K562 (cell line): Measurements from ENCODE around the gene CERS5. TPM values are rescaled to one million over a fixed set of nuclear protein-coding genes. Genes with fewer than 3 reads are reported as not detected.

Source experiments
- AFF1 ChIP-seq, 2 experiments: fragments of 450-650 bp; IDR thresholded peaks; 2 replicates each; pipeline ENCODE4 v1.6.1; 2018; ENCODE audit warnings: mild to moderate bottlenecking in 2 of 2, low read depth in 1 of 2; ENCODE audit not compliant: partially characterized antibody in 2 of 2
- CXXC5 ChIP-seq: fragments of 250-450 bp; sonication (Bioruptor Pico); IDR thresholded peaks from 2 replicates; pipeline ENCODE4 v1.8.0; 2022; ENCODE audit warnings: inconsistent platforms, mild to moderate bottlenecking, moderate library complexity
- ETV5 ChIP-seq: sonication (generic); formaldehyde crosslinking; IDR thresholded peaks from 2 replicates; pipeline ENCODE4 v1.4.0; 2020; ENCODE audit warnings: low read depth, mild to moderate bottlenecking, missing genetic modification reagents
- GABPB1 ChIP-seq: sonication (generic); formaldehyde crosslinking; IDR thresholded peaks from 2 replicates; pipeline ENCODE4 v1.8.0; 2022; ENCODE audit warnings: mild to moderate bottlenecking, missing genetic modification reagents
- HIVEP1 ChIP-seq: fragments of 250-450 bp; sonication (Bioruptor Pico); IDR thresholded peaks from 2 replicates; pipeline ENCODE4 v1.4.0; 2020; ENCODE audit warnings: mild to moderate bottlenecking
- HMGN3 ChIP-seq: IDR thresholded peaks from 2 replicates; pipeline ENCODE4 v1.6.1; 2011; ENCODE audit warnings: borderline replicate concordance, low read depth, mild to moderate bottlenecking, mixed read lengths, low read length; ENCODE audit not compliant: insufficient read length; ENCODE audit errors: extremely low read depth
- HNRNPH1 ChIP-seq: fragments of 200-400 bp; formaldehyde crosslinking; optimal IDR thresholded peaks from 2 replicates; pipeline ENCODE3; 2017; ENCODE audit warnings: low read depth, mild to moderate bottlenecking, low read length, moderate library complexity
- KHSRP ChIP-seq: fragments of 450-650 bp; IDR thresholded peaks from 2 replicates; pipeline ENCODE4 v1.6.1; 2017
- MAX ChIP-seq: sonication (generic); formaldehyde crosslinking; IDR thresholded peaks from 2 replicates; pipeline ENCODE4 v1.9.0; 2022; ENCODE audit warnings: mild to moderate bottlenecking, missing genetic modification reagents
- NR4A1 ChIP-seq, 2 experiments: fragments of 250-450 bp in 1 of 2; fragments of 450-650 bp in 1 of 2; sonication (Bioruptor Pico) in 1 of 2; IDR thresholded peaks; 2 replicates each; pipeline versions ENCODE4 v1.4.0 to v1.6.1; 2016 to 2020; ENCODE audit warnings: mild to moderate bottlenecking in 2 of 2, missing compliant biosample characterization in 1 of 2, missing genetic modification characterization in 1 of 2, moderate library complexity in 1 of 2
- PKNOX1 ChIP-seq: fragments of 450-650 bp; IDR thresholded peaks from 2 replicates; pipeline ENCODE4 v1.6.1; 2016
- SNIP1 ChIP-seq: fragments of 450-650 bp; IDR thresholded peaks from 2 replicates; pipeline ENCODE4 v1.7.1; 2017; ENCODE audit warnings: low read depth, mild to moderate bottlenecking
- TAF1 ChIP-seq: IDR thresholded peaks from 2 replicates; pipeline ENCODE4 v1.6.1; 2011; ENCODE audit warnings: mild to moderate bottlenecking, low read length, moderate library complexity; ENCODE audit not compliant: insufficient read depth, control insufficient read depth, severe bottlenecking; ENCODE audit errors: extremely low read depth
- UBTF ChIP-seq, 2 experiments: IDR thresholded peaks; 2 replicates each; pipeline ENCODE4 v1.6.1; 2012; ENCODE audit warnings: improper control_type of control experiment in 2 of 2, low read depth in 2 of 2, low read length in 2 of 2, borderline replicate concordance in 1 of 2
- XRCC5 ChIP-seq: fragments of 200-400 bp; formaldehyde crosslinking; IDR thresholded peaks from 2 replicates; pipeline ENCODE4 v1.6.1; 2017; ENCODE audit warnings: low read depth, mild to moderate bottlenecking, low read length
- ZEB2 ChIP-seq: fragments of 450-650 bp; IDR thresholded peaks from 2 replicates; pipeline ENCODE4 v1.6.1; 2016
- ZNF274 ChIP-seq: IDR thresholded peaks from 2 replicates; pipeline ENCODE4 v1.6.1; 2011; ENCODE audit warnings: low read depth, mild to moderate bottlenecking, low read length, moderate library complexity, borderline replicate concordance
- ZNF316 ChIP-seq: fragments of 450-650 bp; IDR thresholded peaks from 2 replicates; pipeline ENCODE4 v1.6.1; 2016
- ZNF764 ChIP-seq: fragments of 250-450 bp; sonication (Bioruptor Pico); IDR thresholded peaks from 2 replicates; pipeline ENCODE4 v1.4.0; 2020; ENCODE audit warnings: low read depth, mild to moderate bottlenecking, moderate library complexity
- polyA plus RNA-seq, 8 experiments: library from polyadenylated mRNA; depleted of rRNA in 4 of 8; stranded (reverse) in 5 of 8; unstranded in 3 of 8; fragments of >200 nt; fragmentation: Nextera tagmentation in 2 of 8; fragmentation: Illumina TruSeq in 1 of 8; extraction: Ambion mirVana in 2 of 8; extraction: Trizol in 1 of 8; gene quantifications; 2 replicates each; pipeline versions ENCODE4 v1.2.1 to v1.2.3, GENCODE V29; 2011 to 2014; ENCODE audit warnings: inconsistent platforms in 1 of 8, missing spikeins in 1 of 8
- total RNA-seq, 7 experiments: library from RNA; depleted of rRNA in 6 of 7; stranded (reverse); fragments of >200 nt in 6 of 7; fragmentation: Illumina TruSeq in 2 of 7; extraction: Trizol in 2 of 7; gene quantifications; 2 replicates each; pipeline versions ENCODE4 v1.2.1 to v1.2.3, GENCODE V29; 2011 to 2021; ENCODE audit warnings: low replicate concordance in 1 of 7

CERS5 gene
- total and polyA plus RNA-seq, 9 of the 15 experiments (the other 6 are each of a cell fraction or from before 2014, with no cell fraction given) = 6.1 to 47.5 (median 17.8) TPM

- TF ChIP-seq ZNF316 (peak; percentile 62; the same call in 1 of the 2 replicates), CXXC5 (CRISPR knock-in tag) (peak; percentile 83), HNRNPH1 (no peak), ETV5 (CRISPR knock-in tag) (peak; percentile 51; the same call in 1 of the 2 replicates), KHSRP (no peak), ZEB2 (0 out of 2 replicates have a peak, but pooled peaks have one; percentile 36), HMGN3 (peak; percentile 41), NR4A1 (CRISPR knock-in tag; IDR thresholded peaks at IDR 0.05) (no peak), NR4A1 (tag; IDR thresholded peaks at IDR 0.05) (peak; percentile 41; the same call in 1 of the 2 replicates), UBTF (IDR thresholded peaks at IDR 0.05; ENCODE audit: borderline replicate concordance in 1 of 2, low read depth in 2 of 2, low read length in 2 of 2) (peak; percentile 18 to 28; a peak in 1 of 4 replicates), TAF1 (peak; percentile 66), MAX (CRISPR knock-in tag) (peak; percentile 44), PKNOX1 (peak; percentile 56; the same call in 1 of the 2 replicates), GABPB1 (CRISPR knock-in tag) (peak; percentile 72), ZNF764 (CRISPR knock-in tag) (no peak), HIVEP1 (CRISPR knock-in tag) (no peak), AFF1 (IDR thresholded peaks at IDR 0.05; ENCODE audit: low read depth in 1 of 2, partially characterized antibody in 2 of 2) (peak in 1 of 2 experiments; percentile 35), SNIP1 (peak; percentile 94), XRCC5 (0 out of 2 replicates have a peak, but pooled peaks have one; percentile 58), ZNF274 (no peak)
Measured at GRCh38 chr12:50084775-50085614, 82.2 kb downstream of the CERS5 start, which contains the start of gene SMARCD1 (continued).
